ENCODE measurements around the gene CAMK1D. TPM values are rescaled to one million over a fixed set of nuclear protein-coding genes. Genes with fewer than 3 reads are reported as not detected.

The CAMK1D gene
- total and polyA plus RNA-seq, 2 of the 8 experiments (the other 6 are each of a cell fraction or from before 2014, with no cell fraction given) = 3.5 to 10.6 TPM

- Histone ChIP-seq H3K79me2 (ENCODE audit: control insufficient read depth in 1 of 2, insufficient read depth in 2 of 2, low read length in 2 of 2) (no peaks in the 10 kb centered on the region), H4K5ac (ENCODE audit: insufficient read length, low read depth, low read length) (no peak overlapping the region), H2BK15ac (ENCODE audit: low read length) (no peak overlapping the region), H4K8ac (ENCODE audit: extremely low read depth, insufficient read depth, low read length) (no peak overlapping the region), H4K20me1 (replicated peaks in 1 of 2; ENCODE audit: control insufficient read depth in 1 of 2, insufficient read depth in 2 of 2, low read length in 2 of 2) (no peaks in the 10 kb centered on the region), H2BK5ac (ENCODE audit: low read depth, low read length) (no peak overlapping the region), H3K4me1 (replicated peaks in 1 of 4; ENCODE audit: control insufficient read depth in 3 of 4, insufficient read depth in 4 of 4, low read length in 3 of 4) (no peaks in the 10 kb centered on the region), H2AFZ (ENCODE audit: low read length) (no peak overlapping the region), H3K23ac (ENCODE audit: insufficient read length) (no peak overlapping the region), H3K14ac (ENCODE audit: insufficient read length) (no peak overlapping the region), H3K36me3 (ENCODE audit: control insufficient read depth in 2 of 4, insufficient read depth in 4 of 4, low read length in 3 of 4) (no peaks in the 10 kb centered on the region), H3K79me1 (ENCODE audit: low read depth, low read length) (no peaks in the 10 kb centered on the region), H2AK5ac (ENCODE audit: low read depth, low read length) (no peak overlapping the region), H3K18ac (ENCODE audit: extremely low read depth, low read length) (no peak overlapping the region), H3K23me2 (ENCODE audit: low read depth, low read length) (no peaks in the 10 kb centered on the region), H2BK20ac (ENCODE audit: low read length) (no peak overlapping the region), H3K27me3 (replicated peaks in 1 of 4; ENCODE audit: control insufficient read depth in 3 of 4, extremely low read depth in 1 of 4, insufficient read depth in 3 of 4, low read length in 3 of 4) (no peaks in the 10 kb centered on the region), H3K4me3 (ENCODE audit: extremely low read depth in 1 of 4, insufficient read depth in 2 of 4, low read depth in 3 of 4, low read length in 4 of 4) (no peak overlapping the region), H3K9ac (replicated peaks in 1 of 4; ENCODE audit: extremely low read depth in 1 of 4, low read depth in 3 of 4, low read length in 3 of 4) (no peak overlapping the region), H3K4me2 (ENCODE audit: insufficient read depth in 1 of 2, low read depth in 2 of 2, low read length in 2 of 2) (no peak overlapping the region), H3K9me3 (ENCODE audit: insufficient read depth in 2 of 2, low read depth in 1 of 2, low read length in 1 of 2) (no peaks in the 10 kb centered on the region), H3K56ac (replicated peaks; ENCODE audit: insufficient read length, low read depth, low read length) (no peak overlapping the region), H2BK12ac (ENCODE audit: low read depth, low read length) (no peak overlapping the region), H3K27ac (ENCODE audit: low read depth, low read length) (no peak overlapping the region), H4K91ac (replicated peaks; ENCODE audit: insufficient read length, low read length) (no peak overlapping the region), H2BK120ac (replicated peaks; ENCODE audit: low read depth, low read length) (no peak overlapping the region), H3K4ac (replicated peaks; ENCODE audit: insufficient read length, low read depth, low read length) (no peak overlapping the region)
- no peak for FAIRE-seq
- 97% methylated on average over 7 of the region's 7 CpGs; no CpG with 5 or more reads in 1 of the 2 experiments for WGBS, 2 experiments (ENCODE audit: extremely low coverage in 1 of 2, insufficient coverage in 1 of 2, insufficient read length in 1 of 2, insufficient replicate concordance in 2 of 2, low coverage in 1 of 2, low lambda C conversion rate in 2 of 2, missing lambda C conversion rate in 1 of 2)
- ChIA-PET CTCF (ENCODE audit: partially characterized antibody) (interaction anchor here (0.9 to 2.0 kb wide), 4 partner anchors 11 to 203 kb away, joined by 3 to 5 read pairs (median 4); no protein-coding TSS in a partner anchor), POLR2A (ENCODE audit: partially characterized antibody) (no interaction called here)
- TF ChIP-seq ATF2 (IDR thresholded peaks at IDR 0.05; ENCODE audit: low read length) (no peak), TEAD4 (IDR thresholded peaks at IDR 0.05; ENCODE audit: low read depth, low read length) (no peak), BRCA1 (IDR thresholded peaks at IDR 0.05; ENCODE audit: low read depth, low read length) (no peak), EP300 (IDR thresholded peaks at IDR 0.05; ENCODE audit: borderline replicate concordance in 1 of 2, low read depth in 2 of 2, low read length in 2 of 2) (no peak), POLR2A (IDR thresholded peaks at IDR 0.05; ENCODE audit: control extremely low read depth in 1 of 2, low read depth in 2 of 2, low read length in 2 of 2) (no peak)
- DNase-seq (ENCODE audit: low read depth in 1 of 2, low spot score in 2 of 2) = no peak
Measured at GRCh38 chr10:12699258-12699700, 349.9 kb downstream of the CAMK1D start.

Measured in H1 (cell line).